ENCODE data around the gene MSLN.

MSLN gene

GRCh38 chr16:791131-791530, 30.6 kb downstream of the MSLN start:
- DNase-seq (ENCODE audit: low read depth, low spot score), result no peak

DNA sequence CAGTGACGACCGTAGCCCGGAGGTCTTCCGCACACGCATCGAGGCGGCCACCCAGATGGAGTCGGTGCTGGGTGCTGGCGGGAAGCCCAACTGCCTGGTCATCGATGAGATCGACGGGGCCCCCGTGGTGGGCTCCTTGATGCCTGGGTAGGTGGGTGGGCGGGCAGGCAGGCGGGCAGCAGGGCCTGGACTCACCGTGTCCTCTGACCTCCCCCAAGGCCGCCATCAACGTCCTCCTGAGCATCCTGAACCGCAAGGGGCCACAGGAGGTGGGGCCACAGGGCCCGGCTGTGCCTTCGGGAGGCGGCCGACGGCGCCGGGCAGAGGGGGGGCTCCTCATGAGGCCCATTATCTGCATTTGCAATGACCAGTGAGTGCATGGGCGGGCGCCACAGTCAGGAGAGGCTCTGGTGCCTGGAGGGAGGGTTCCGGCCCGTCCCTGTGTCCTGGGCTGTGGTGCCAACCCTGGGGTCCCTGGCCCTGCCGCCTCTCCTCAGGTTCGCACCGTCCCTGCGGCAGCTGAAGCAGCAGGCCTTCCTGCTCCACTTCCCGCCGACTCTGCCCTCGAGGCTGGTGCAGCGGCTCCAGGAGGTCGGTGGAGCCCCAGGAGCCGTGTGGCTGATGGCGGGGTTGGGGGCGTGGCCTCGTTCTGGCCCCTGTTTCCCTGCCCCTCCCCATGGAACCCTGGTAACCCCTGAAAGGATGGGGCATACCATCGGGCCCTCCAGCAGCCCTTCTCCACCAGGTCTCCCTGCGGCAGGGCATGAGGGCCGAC, 31.9 kb downstream of the MSLN start:
- DNase-seq (ENCODE audit: low read depth, low spot score), result no peak

- DNase-seq (ENCODE audit: low read depth, low spot score), result no peak
These were observed 32.9 kb downstream of the MSLN start for GRCh38 chr16:793414-793813.

GRCh38 chr16:794091-794822, 33.7 kb downstream of the MSLN start:
- no peak for DNase-seq (ENCODE audit: low read depth, low spot score)

DNA sequence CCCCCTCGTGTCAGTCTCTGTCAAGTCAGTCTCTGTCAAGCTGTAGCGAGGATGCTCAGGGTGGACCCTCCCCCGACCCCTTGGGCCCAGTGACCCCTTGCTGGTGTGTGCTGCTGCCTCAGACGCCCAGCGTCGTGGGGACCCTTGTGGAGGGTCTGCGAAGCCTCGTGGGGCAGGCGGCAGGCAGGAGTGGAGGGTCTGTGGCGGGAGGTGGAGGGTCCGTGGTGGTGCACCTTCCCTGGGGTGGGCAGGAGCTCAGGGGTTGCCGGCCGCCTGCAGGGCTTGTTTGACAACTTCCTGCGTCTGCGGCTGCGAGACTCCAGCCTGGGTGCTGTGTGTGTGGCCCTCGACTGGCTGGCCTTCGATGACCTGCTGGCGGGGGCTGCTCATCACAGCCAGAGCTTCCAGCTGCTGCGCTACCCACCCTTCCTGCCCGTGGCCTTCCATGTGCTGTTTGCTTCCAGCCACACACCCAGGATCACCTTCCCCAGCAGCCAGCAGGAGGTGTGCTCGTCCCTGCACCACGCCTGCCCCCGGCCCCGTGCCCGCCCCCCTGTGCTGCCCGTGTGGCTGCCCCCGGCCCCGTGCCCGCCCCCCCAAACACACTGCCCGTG, 34.4 kb downstream of the MSLN start:
- no peak for DNase-seq (ENCODE audit: low read depth, low spot score)

- DNase-seq (ENCODE audit: low read depth, low spot score), result no peak
These were observed 35.2 kb downstream of the MSLN start for GRCh38 chr16:795580-796229.

DNA sequence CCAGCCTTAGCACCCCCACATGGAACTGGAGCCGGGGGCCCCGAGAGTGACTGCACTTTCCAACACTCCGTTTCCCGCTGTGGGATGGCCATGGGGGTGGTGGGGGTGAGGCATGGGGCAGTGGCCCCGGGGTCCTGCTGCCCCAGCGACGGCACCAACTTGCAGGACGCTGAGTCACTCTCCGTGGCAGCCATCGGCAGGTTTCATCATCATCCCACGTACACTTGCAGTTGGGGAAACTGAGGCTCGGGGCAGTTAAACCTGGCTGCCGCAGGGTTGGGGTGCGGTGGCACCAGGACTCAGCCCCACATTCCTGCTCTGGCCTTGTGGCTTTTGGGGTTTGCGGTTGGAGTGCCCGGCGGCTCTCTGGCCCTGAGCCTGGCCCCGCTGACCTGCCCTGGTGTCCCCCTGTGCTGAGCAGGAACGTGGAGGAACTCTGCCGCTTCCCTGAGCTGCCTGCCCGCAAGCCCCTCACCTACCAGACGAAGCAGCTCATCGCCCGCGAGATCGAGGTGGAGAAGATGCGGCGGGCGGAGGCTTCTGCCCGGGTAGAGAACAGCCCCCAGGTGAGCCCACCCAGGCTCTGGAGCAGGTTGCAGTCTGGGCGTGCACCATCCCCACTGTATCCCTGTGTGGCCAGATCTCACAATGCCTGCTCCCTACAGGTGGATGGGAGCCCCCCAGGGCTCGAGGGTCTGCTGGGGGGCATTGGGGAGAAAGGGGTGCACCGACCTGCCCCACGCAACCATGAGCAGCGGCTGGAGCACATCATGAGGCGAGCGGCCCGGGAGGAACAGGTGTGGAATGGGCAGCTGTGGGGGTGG, 36.0 kb downstream of the MSLN start:
- DNase-seq (ENCODE audit: low read depth, low spot score), result no peak

GRCh38 chr16:797120-797420, 36.5 kb downstream of the MSLN start:
- DNase-seq (ENCODE audit: low read depth, low spot score), result no peak

DNA sequence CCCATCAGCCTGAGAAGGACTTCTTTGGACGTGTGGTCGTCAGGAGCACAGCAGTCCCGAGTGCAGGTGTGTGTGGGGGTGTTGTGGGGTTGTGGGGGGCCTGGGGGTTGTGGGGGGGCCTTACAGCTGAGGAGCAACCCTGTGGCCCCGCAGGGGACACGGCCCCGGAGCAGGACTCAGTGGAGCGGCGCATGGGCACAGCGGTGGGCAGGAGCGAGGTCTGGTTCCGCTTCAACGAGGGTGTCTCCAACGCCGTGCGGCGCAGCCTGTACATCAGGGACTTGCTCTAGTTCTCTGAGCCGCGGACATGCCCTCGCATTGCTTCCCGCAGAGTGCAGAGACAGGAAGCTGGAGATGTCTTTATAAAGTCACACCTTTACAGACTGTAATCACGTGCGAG, 37.2 kb downstream of the MSLN start:
- no peak for DNase-seq (ENCODE audit: low read depth, low spot score)

GRCh38 chr16:798666-799065, 38.1 kb downstream of the MSLN start:
- no peak for DNase-seq (ENCODE audit: low read depth, low spot score)

- no peak for DNase-seq (ENCODE audit: low read depth, low spot score)
These were observed 38.8 kb downstream of the MSLN start for GRCh38 chr16:799111-799947.

DNA sequence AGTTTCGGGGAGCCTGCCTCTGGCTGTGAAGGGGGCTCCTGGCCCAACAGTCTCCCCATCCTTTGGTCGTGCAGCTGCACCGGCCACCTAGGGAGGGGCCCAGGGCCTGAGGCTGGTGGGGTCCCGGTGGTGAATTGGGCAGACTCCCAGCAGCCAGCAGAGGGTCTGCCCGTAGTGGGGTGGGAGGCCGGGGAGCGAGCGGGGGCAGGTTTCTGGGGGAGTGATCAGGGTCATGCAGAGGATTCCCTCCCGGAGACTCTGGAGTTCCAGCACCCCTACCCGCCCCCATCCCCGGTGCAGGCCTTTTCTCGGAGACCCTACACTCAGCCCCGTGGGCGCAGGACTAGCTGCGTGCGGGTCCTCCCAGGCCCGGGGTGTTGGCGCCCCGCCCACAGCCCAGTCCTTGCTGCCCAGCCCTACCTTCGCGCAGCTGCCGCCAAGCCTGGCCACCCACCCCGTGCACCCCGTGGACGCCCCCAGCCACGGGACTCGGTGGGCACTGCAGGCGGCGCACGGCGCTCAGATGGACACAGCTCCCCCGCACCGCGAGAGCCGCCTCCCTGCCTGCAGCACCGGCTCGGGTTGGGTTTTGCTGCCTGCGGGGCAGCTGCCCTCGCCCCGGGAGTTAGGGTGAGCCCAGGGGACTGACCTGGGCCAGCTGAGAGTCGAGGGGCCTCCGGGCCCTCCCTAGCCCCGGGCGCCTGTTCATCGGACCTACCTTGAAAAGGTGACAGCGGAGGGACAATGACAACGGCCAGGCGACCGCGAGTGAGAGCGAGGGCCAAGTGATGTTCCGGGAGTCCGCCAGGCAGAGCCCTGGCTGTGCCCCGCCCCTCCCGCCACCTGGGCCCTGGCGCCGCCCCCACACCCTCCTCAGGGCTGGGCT, 39.7 kb downstream of the MSLN start, which contains the start of gene GNG13:
Gene GNG13 (minus strand): TSS at position 787 of the 886 bp plus-strand sequence. CDS start 1,657 bp downstream, outside the sequence.
- no peak for DNase-seq (ENCODE audit: low read depth, low spot score)

GRCh38 chr16:800834-801511, 40.4 kb downstream of the MSLN start:
- DNase-seq (ENCODE audit: low read depth, low spot score), result no peak

DNA sequence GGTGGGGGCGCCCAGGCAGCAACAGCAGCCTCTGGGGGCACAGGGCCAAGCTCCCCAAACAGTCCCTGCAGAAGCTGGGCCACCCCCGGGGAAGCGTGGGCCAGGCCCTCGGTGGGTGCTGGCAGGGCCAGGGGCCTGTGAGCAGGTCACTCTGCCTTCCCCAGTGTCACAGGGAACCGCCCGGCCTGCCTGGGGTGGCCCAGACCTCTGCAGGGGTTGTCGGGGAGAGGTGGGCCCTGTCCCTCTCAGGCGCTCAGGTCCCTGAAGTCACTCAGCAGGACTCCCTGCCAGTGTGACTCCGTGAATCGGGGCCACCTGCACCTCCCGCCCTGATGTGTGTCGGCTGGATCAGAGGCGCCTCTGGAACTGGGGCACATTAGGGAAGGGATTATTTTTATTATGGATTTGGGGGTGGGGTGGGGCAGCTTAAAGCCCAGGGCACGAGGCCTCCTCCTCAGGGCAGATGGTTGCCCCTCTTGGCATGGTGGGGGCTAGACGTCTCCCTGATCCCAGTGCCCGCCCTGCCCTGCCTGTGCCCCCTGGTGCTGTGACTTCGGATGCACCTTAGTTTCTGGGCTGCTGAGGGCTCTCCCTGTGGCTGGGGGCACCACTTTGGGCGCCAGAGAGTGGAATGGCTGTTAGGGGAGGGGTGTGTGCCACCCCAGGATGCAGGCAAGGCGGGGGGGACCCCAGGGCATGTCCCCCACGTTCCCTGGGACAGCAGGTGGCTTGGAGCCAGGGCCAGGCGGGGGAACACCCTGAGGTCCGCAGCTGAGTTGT, 41.2 kb downstream of the MSLN start:
- DNase-seq (ENCODE audit: low read depth, low spot score), result no peak

- DNase-seq (ENCODE audit: low read depth, low spot score), result no peak
These were observed 41.9 kb downstream of the MSLN start for GRCh38 chr16:802461-802860.

GRCh38 chr16:802914-803753, 42.6 kb downstream of the MSLN start:
- DNase-seq (ENCODE audit: low read depth, low spot score), result no peak

- no peak for DNase-seq (ENCODE audit: low read depth, low spot score)
These were observed 43.2 kb downstream of the MSLN start for GRCh38 chr16:803754-804080.
